Omental fat pad (tissue), 4 donors: ENCODE measurements around the gene KCNS1. TPM values are rescaled to one million over a fixed set of nuclear protein-coding genes. Genes with fewer than 3 reads are reported as not detected.
"Not testable (repeated sequence)": the region's sequence is repeated elsewhere in the genome, so short reads cannot be mapped to it uniquely, and the experiment has no call there.

ENCODE experiments used
- ATAC-seq: fragments of 150-250 bp; one replicate; pipeline ENCODE4 v1.9.1; 2016; ENCODE audit warnings: mild to moderate bottlenecking, moderate library complexity; ENCODE audit not compliant: low FRiP score
- DNase-seq: peaks from one replicate; pipeline ENCODE4 v3.0.0-alpha.2; 2019; ENCODE audit warnings: low spot score
- total RNA-seq, 4 donors: library from RNA; depleted of rRNA; stranded (reverse); fragments of >200 nt; gene quantifications; one replicate each; pipeline ENCODE4 v1.1.0, GENCODE V29; 2016
- TF ChIP-seq, protein P1 (sequence below), 3 donors: fragments of 450-650 bp; IDR thresholded peaks; one replicate each; pipeline ENCODE4 v1.5.1; 2016 to 2017; ENCODE audit warnings: antibody characterized with exemption in 3 of 3, mild to moderate bottlenecking in 3 of 3, moderate library complexity in 2 of 3

Gene KCNS1
- total RNA-seq, 4 donors from 2014 or later: 0.47 to 0.60 (median 0.56) TPM; not detected in 1

DNA sequence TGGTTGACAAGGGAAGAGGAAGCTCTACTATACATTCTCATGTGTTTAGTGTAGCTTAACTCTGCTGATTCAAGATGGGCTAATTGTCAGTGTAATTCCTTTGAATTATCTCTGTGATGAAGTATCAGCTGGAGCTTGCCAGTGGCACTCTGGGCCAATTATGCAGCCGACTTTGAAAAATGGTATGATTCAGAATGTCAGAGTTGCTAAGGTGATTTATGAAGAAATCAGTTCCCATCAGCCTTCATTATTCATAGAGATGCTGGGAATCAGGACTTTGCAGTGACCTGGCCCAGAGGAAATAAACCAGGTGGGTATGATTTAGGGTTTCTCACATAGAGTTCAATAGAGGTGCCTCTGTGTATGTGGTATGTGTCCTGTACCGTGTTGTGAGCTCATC is 33.4 kb downstream of the KCNS1 start:
- DNase-seq (no peak), ATAC-seq (peak; percentile 83)
- TF ChIP-seq, protein P1, sequence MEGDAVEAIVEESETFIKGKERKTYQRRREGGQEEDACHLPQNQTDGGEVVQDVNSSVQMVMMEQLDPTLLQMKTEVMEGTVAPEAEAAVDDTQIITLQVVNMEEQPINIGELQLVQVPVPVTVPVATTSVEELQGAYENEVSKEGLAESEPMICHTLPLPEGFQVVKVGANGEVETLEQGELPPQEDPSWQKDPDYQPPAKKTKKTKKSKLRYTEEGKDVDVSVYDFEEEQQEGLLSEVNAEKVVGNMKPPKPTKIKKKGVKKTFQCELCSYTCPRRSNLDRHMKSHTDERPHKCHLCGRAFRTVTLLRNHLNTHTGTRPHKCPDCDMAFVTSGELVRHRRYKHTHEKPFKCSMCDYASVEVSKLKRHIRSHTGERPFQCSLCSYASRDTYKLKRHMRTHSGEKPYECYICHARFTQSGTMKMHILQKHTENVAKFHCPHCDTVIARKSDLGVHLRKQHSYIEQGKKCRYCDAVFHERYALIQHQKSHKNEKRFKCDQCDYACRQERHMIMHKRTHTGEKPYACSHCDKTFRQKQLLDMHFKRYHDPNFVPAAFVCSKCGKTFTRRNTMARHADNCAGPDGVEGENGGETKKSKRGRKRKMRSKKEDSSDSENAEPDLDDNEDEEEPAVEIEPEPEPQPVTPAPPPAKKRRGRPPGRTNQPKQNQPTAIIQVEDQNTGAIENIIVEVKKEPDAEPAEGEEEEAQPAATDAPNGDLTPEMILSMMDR (IDR thresholded peaks at IDR 0.05): no peak

DNA sequence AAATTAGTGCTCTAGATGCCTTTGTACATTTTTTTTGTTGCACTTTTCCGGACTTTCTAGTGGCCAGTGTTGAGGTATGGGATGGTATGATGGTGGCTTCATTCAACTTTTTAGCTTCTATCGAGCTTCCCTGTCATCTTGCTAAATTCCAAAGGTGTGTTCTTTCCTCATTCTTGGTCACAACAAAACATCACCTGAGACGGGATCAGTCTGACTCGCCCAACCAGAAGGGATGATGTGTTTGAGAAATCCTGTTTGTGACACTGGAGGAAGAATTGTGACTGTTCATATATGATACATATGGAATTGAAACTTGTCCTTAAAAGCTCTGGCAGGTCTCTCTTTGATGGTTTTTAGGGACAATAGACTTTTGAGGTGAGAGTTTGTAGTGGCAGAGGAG is 33.8 kb downstream of the KCNS1 start:
- DNase-seq (no peak), ATAC-seq (no peak)
- TF ChIP-seq, protein P1 (IDR thresholded peaks at IDR 0.05): no peak

GRCh38 chr20:45066372-45066771 is 34.6 kb downstream of the KCNS1 start:
- TF ChIP-seq, protein P1 (IDR thresholded peaks at IDR 0.05): no peak
- ATAC-seq (no peak), DNase-seq (no peak)

DNA sequence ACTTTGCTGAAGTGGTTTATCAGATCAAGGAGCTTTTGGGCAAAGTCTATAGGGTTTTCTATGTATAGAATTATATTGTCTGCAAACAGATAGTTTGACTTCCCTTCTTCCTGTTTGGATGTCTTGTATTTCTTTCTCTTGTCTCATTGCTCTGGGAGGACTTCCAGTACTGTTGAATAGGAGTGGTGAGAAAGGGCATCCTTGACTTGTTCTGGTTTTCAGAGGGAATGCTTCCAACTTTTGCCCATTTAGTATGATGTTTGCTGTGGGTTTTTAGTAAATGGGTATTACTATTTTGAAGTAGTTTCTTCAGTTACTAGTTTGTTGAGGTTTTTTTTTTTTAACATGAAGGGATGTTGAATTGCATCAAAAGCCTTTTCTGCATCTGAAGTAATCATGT is 36.1 kb downstream of the KCNS1 start:
- DNase-seq (no peak), ATAC-seq (no peak)
- TF ChIP-seq, protein P1 (IDR thresholded peaks at IDR 0.05): no peak

- ATAC-seq, DNase-seq: not testable (repeated sequence)
These were observed 37.8 kb downstream of the KCNS1 start for GRCh38 chr20:45063107-45063506.

DNA sequence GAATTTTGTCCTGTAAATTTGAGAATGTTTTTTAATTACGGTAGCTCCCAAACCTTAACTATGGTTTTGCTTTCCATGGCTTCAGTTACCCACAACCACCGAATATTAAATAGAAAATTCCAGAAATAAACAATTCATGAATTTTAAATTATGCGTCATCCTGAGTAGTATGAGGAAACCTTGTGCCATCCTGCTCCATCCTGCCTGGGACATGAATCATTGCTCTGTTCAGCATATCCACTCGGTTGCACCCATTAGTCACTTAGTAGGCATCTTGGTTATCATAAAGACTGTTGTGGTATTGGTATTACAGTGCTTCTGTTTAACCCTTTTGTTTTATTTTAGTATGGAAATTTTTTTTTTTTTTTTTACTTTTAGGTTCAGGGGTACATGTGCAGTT is 39.7 kb downstream of the KCNS1 start:
- ATAC-seq: peak; percentile 83
- no peak for DNase-seq
- TF ChIP-seq, protein P1 (IDR thresholded peaks at IDR 0.05): no peak

- ATAC-seq (no peak), DNase-seq (no peak)
- TF ChIP-seq, protein P1 (IDR thresholded peaks at IDR 0.05): no peak
These were observed 40.6 kb downstream of the KCNS1 start for GRCh38 chr20:45060294-45060693.
